Subcutaneous adipose tissue (tissue), 4 donors: ENCODE results near the gene NXPH3. TPM values are rescaled to one million over a fixed set of nuclear protein-coding genes. Genes with fewer than 3 reads are reported as not detected.

Experiments used
- total RNA-seq, 4 donors: library from RNA; depleted of rRNA; stranded (reverse); fragments of >200 nt; gene quantifications; one replicate each; pipeline ENCODE4 v1.1.0, GENCODE V29; 2016
- TF ChIP-seq, protein P1 (sequence below): fragments of 450-650 bp; IDR thresholded peaks from one replicate; pipeline ENCODE4 v1.5.1; 2016; ENCODE audit warnings: low read depth, mild to moderate bottlenecking, control low read depth, antibody characterized with exemption, moderate library complexity

The NXPH3 gene
- total RNA-seq, 4 donors from 2014 or later = 0.65 to 7.9 (median 4.4) TPM

DNA sequence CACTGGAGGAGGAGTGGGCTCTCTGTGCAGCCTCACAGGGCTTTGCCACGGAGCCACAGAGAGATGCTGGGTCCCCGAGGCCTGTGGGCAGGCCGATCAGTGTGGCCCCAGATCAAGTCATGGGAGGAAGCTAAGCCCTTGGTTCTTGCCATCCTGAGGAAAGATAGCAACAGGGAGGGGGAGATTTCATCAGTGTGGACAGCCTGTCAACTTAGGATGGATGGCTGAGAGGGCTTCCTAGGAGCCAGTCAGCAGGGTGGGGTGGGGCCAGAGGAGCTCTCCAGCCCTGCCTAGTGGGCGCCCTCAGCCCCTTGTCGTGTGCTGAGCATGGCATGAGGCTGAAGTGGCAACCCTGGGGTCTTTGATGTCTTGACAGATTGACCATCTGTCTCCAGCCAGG, 3.9 kb downstream of the NXPH3 start:
- TF ChIP-seq, protein P1, sequence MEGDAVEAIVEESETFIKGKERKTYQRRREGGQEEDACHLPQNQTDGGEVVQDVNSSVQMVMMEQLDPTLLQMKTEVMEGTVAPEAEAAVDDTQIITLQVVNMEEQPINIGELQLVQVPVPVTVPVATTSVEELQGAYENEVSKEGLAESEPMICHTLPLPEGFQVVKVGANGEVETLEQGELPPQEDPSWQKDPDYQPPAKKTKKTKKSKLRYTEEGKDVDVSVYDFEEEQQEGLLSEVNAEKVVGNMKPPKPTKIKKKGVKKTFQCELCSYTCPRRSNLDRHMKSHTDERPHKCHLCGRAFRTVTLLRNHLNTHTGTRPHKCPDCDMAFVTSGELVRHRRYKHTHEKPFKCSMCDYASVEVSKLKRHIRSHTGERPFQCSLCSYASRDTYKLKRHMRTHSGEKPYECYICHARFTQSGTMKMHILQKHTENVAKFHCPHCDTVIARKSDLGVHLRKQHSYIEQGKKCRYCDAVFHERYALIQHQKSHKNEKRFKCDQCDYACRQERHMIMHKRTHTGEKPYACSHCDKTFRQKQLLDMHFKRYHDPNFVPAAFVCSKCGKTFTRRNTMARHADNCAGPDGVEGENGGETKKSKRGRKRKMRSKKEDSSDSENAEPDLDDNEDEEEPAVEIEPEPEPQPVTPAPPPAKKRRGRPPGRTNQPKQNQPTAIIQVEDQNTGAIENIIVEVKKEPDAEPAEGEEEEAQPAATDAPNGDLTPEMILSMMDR = no peak

DNA sequence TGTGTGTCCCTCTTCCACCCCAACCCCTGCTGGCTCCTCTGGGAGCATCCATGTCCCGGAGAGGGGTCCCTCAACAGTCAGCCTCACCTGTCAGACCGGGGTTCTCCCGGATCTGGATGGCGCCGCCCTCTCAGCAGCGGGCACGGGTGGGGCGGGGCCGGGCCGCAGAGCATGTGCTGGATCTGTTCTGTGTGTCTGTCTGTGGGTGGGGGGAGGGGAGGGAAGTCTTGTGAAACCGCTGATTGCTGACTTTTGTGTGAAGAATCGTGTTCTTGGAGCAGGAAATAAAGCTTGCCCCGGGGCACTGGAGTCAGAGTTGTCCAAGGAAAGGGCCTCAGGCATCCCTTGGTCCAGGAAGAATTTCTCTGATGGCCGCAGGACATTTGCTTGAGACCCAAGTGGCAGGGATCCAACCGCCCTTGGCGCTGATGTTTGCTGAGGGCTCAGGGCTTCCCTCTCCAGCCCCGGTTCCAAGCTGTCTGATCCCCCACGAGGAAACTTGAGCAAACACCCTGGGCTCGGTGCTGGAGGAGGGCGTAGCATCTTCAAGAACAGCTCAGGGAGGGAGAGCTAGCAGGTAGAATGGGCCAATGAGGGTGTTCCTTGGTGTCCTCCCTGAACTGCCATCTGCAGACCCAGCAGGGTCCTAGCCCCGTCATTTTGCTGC, 4.5 kb downstream of the NXPH3 start:
- TF ChIP-seq, protein P1 = no peak

GRCh38 chr17:49580981-49581647, 5.4 kb downstream of the NXPH3 start:
- TF ChIP-seq, protein P1 = no peak

- TF ChIP-seq, protein P1 = no peak
Measured at GRCh38 chr17:49581648-49581998, 6.0 kb downstream of the NXPH3 start.

DNA sequence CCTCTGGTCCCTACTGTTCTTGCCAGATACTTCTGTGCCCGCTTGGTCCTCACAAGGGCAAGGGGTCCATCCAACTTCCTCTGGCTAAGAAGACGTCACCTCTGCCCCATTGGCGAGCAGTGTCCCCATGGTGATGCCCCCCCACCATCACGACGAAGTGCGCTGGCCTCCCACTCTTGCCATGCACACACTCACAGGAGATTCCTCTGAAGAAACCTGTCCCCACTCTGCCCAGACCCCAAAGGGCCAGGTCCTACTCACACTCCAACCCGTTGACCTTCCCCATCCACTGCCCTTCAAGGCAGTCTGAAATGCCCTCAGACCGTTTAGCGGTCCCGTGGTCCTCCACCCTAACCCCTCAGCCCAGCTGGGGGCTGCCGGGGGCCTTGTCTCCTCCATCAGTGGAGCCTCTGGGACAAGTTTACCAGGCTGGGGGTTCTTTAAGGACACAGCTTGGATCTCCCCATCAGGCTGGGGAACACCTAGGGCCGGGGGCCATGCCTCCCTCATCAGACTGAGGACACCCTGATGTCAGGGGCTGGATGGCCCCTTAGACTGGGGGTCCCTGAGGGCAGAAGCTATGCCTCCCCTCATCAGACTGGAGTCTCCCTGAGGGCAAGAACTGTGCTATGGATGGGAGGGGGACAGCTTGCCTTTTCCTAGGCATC, 6.5 kb downstream of the NXPH3 start:
- TF ChIP-seq, protein P1 = no peak

DNA sequence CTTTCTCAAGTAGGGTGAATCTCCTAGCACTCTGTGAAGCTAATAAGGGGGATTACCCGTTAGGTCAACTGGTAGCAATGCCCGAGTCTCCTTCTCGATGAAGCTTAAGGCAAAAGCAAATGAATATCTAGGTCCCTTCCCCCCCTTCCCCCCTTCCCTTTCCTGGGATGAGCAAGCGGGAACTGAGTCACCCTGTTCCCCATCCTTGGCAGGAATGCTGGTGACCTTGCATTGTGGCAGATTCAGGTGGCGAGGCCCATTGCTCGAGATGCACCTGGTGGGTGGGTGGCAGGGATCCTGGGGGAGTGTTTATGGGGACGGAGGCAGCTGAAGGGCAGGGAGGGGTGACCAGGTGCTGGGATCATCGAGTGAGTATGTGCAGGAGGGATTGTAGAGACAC, 7.1 kb downstream of the NXPH3 start:
- TF ChIP-seq, protein P1 = no peak

- TF ChIP-seq, protein P1 = no peak
Measured at GRCh38 chr17:49583226-49583625, 7.6 kb downstream of the NXPH3 start.
